Smooth muscle cell (in vitro differentiated cells): ENCODE results near the gene NEUROD4. TPM values are rescaled to one million over a fixed set of nuclear protein-coding genes. Genes with fewer than 3 reads are reported as not detected.

ENCODE experiments used
- DNase-seq: peaks from one replicate; lab custom pipeline; 2025; ENCODE audit not compliant: unreplicated experiment; lab: John Stamatoyannopoulos, UW
- H2AFZ ChIP-seq: fragments of 200-600 bp; sonication (generic); 2 replicates; pipeline ENCODE4 v1.6.0; 2016; ENCODE audit warnings: antibody characterized with exemption, low read depth, mild to moderate bottlenecking
- H3F3A ChIP-seq: fragments of 200-600 bp; sonication (generic); 2 replicates; pipeline ENCODE4 v1.6.0; 2017; ENCODE audit warnings: antibody characterized with exemption, low read depth
- H3K27ac ChIP-seq: fragments of 200-600 bp; sonication (generic); 2 replicates; pipeline ENCODE4 v1.5.1; 2016; ENCODE audit warnings: low read depth, mild to moderate bottlenecking
- H3K27me3 ChIP-seq: fragments of 200-600 bp; sonication (generic); 2 replicates; pipeline ENCODE4 v1.6.1; 2016; ENCODE audit warnings: low read depth, mild to moderate bottlenecking
- H3K36me3 ChIP-seq: fragments of 200-600 bp; sonication (generic); 2 replicates; pipeline ENCODE4 v1.5.1; 2016; ENCODE audit warnings: low read depth
- H3K4me1 ChIP-seq: fragments of 200-600 bp; sonication (generic); 2 replicates; pipeline ENCODE4 v1.5.1; 2016; ENCODE audit warnings: low read depth
- H3K4me2 ChIP-seq: fragments of 200-600 bp; sonication (generic); 2 replicates; pipeline ENCODE4 v1.6.0; 2016; ENCODE audit warnings: mild to moderate bottlenecking
- H3K4me3 ChIP-seq: fragments of 200-600 bp; sonication (generic); 2 replicates; pipeline ENCODE4 v1.5.1; 2016; ENCODE audit warnings: mild to moderate bottlenecking
- H3K79me2 ChIP-seq: fragments of 200-600 bp; sonication (generic); 2 replicates; pipeline ENCODE4 v1.6.0; 2016; ENCODE audit warnings: low read depth, mild to moderate bottlenecking
- H3K9ac ChIP-seq: fragments of 200-600 bp; sonication (generic); 2 replicates; pipeline ENCODE4 v1.6.0; 2016; ENCODE audit warnings: low read depth
- H3K9me3 ChIP-seq: fragments of 200-600 bp; sonication (generic); replicated peaks from 2 replicates; pipeline ENCODE4 v1.5.1; 2016; ENCODE audit warnings: low read depth
- H4K20me1 ChIP-seq: fragments of 200-600 bp; sonication (generic); 2 replicates; pipeline ENCODE4 v1.6.0; 2016; ENCODE audit warnings: low read depth
- CTCF ChIP-seq: fragments of 200-600 bp; sonication (generic); IDR thresholded peaks from 2 replicates; pipeline ENCODE4 v1.5.1; 2017; ENCODE audit warnings: borderline replicate concordance, mild to moderate bottlenecking, antibody characterized with exemption; ENCODE audit not compliant: insufficient read depth, poor library complexity, severe bottlenecking
- WGBS: methylation state at CpG from one replicate; pipeline ENCODE4 v1.1.7; 2016; ENCODE audit warnings: low lambda C conversion rate; 5-methylcytosine and 5-hydroxymethylcytosine counted together
- polyA plus RNA-seq: library from polyadenylated mRNA; unstranded; fragments of >200 nt; fragmentation: Nextera tagmentation; extraction: Ambion mirVana; gene quantifications from 2 replicates; pipeline ENCODE4 v1.2.1, GENCODE V29; 2016
- total RNA-seq: library from RNA; depleted of rRNA; stranded (reverse); fragments of >200 nt; gene quantifications from 2 replicates; pipeline ENCODE4 v1.2.3, GENCODE V29; 2014

Gene NEUROD4
- total RNA-seq (not detected in 2 replicates), polyA plus RNA-seq (not detected in 2 replicates)

- H3K79me2 ChIP-seq: no peaks in the 10 kb centered on the region
- H3K4me3 ChIP-seq: no peak within 1 kb of the TSS
- 6% methylated on average over 13 of the region's 13 CpGs for WGBS
- H3K9ac ChIP-seq: no peak within 1 kb of the TSS
- no peak for TF ChIP-seq CTCF
- H3K4me1 ChIP-seq: peaks cover 7% of the 10 kb centered on the region
- no peaks in the 10 kb centered on the region for H3K9me3 ChIP-seq
- no peak for DNase-seq
- H3K27me3 ChIP-seq: no peaks in the 10 kb centered on the region
- H4K20me1 ChIP-seq: no peaks in the 10 kb centered on the region
- no peak within 1 kb of the TSS for H3K27ac ChIP-seq
- H3K4me2 ChIP-seq: no peak within 1 kb of the TSS
- no peak within 1 kb of the TSS for H2AFZ ChIP-seq
- H3F3A ChIP-seq: no peaks in the 10 kb centered on the region
- no peaks in the 10 kb centered on the region for H3K36me3 ChIP-seq
Observed at GRCh38 chr12:55019784-55020183, at the start of gene NEUROD4. NEUROD4 (plus strand) TSS chr12:55019974; CDS start chr12:55026440, 6,466 bp downstream.

- no peak overlapping the region for H2AFZ ChIP-seq
- H3K4me1 ChIP-seq: no peaks in the 10 kb centered on the region
- no peaks in the 10 kb centered on the region for H3K9me3 ChIP-seq
- DNase-seq: no peak
- TF ChIP-seq CTCF: no peak
- no peak overlapping the region for H3K4me2 ChIP-seq
- H3F3A ChIP-seq: no peaks in the 10 kb centered on the region
- no peak overlapping the region for H3K27ac ChIP-seq
- no peak overlapping the region for H3K9ac ChIP-seq
- H3K4me3 ChIP-seq: no peak overlapping the region
- no peaks in the 10 kb centered on the region for H4K20me1 ChIP-seq
- H3K36me3 ChIP-seq: no peaks in the 10 kb centered on the region
- H3K79me2 ChIP-seq: no peaks in the 10 kb centered on the region
- 71% methylated on average over 3 of the region's 3 CpGs for WGBS
- H3K27me3 ChIP-seq: no peaks in the 10 kb centered on the region
Observed at GRCh38 chr12:54970741-54971140, 49.0 kb upstream of the NEUROD4 start.

- Histone ChIP-seq H3K36me3 (no peaks in the 10 kb centered on the region), H3K27me3 (no peaks in the 10 kb centered on the region), H3K79me2 (no peaks in the 10 kb centered on the region), H3K4me2 (no peak overlapping the region), H3K9me3 (no peaks in the 10 kb centered on the region), H4K20me1 (no peaks in the 10 kb centered on the region), H3K27ac (no peak overlapping the region), H3K4me3 (no peak overlapping the region), H3F3A (no peaks in the 10 kb centered on the region), H3K4me1 (no peaks in the 10 kb centered on the region), H2AFZ (no peak overlapping the region), H3K9ac (no peak overlapping the region)
- 85% methylated on average over 3 of the region's 3 CpGs for WGBS
- no peak for TF ChIP-seq CTCF
- no peak for DNase-seq
Observed at GRCh38 chr12:54973556-54973955, 46.2 kb upstream of the NEUROD4 start.

- H3K36me3 ChIP-seq: no peaks in the 10 kb centered on the region
- no peaks in the 10 kb centered on the region for H4K20me1 ChIP-seq
- no peaks in the 10 kb centered on the region for H3K4me1 ChIP-seq
- no peaks in the 10 kb centered on the region for H3K9me3 ChIP-seq
- H3K9ac ChIP-seq: no peak overlapping the region
- H3K4me2 ChIP-seq: no peak overlapping the region
- no peaks in the 10 kb centered on the region for H3K27me3 ChIP-seq
- no peaks in the 10 kb centered on the region for H3K79me2 ChIP-seq
- 89% methylated on average over 12 of the region's 12 CpGs for WGBS
- H3F3A ChIP-seq: no peaks in the 10 kb centered on the region
- no peak overlapping the region for H2AFZ ChIP-seq
- no peak for DNase-seq
- no peak for TF ChIP-seq CTCF
- H3K4me3 ChIP-seq: no peak overlapping the region
- H3K27ac ChIP-seq: no peak overlapping the region
Observed at GRCh38 chr12:54974279-54974678, 45.5 kb upstream of the NEUROD4 start.
